Sigmoid colon (tissue), 7 donors: ENCODE measurements around the gene ARHGAP1. TPM values are rescaled to one million over a fixed set of nuclear protein-coding genes. Genes with fewer than 3 reads are reported as not detected.

Source experiments
- DNase-seq: peaks from one replicate; pipeline ENCODE4 v3.0.0-alpha.2; 2019
- H3K27ac ChIP-seq, 4 donors: fragments of 200-600 bp; sonication (generic); one replicate each; pipeline ENCODE4 v1.5.1; 2016 to 2019; ENCODE audit warnings: mild to moderate bottlenecking in 1 of 4
- H3K27me3 ChIP-seq, 3 donors: fragments of 200-600 bp; sonication (generic); one replicate each; pipeline ENCODE4 v1.5.1; 2019; ENCODE audit warnings: mild to moderate bottlenecking in 1 of 3
- H3K36me3 ChIP-seq, 4 donors: fragments of 200-600 bp; sonication (generic); one replicate each; pipeline ENCODE4 v1.5.1; 2016 to 2019
- H3K4me1 ChIP-seq, 4 donors: fragments of 200-600 bp; sonication (generic); one replicate each; pipeline ENCODE4 v1.5.1; 2017 to 2019
- H3K4me3 ChIP-seq, 4 donors: fragments of 200-600 bp; sonication (generic); one replicate each; pipeline ENCODE4 v1.5.1; 2017 to 2019; ENCODE audit warnings: mild to moderate bottlenecking in 2 of 4, moderate library complexity in 1 of 4
- H3K9me3 ChIP-seq, 4 donors: fragments of 200-600 bp in 3 of 4; sonication (generic) in 3 of 4; one replicate each; pipeline versions ENCODE4 v1.5.1 to v1.6.1; 2013 to 2019
- EP300 ChIP-seq, 4 donors: sonication (generic); formaldehyde crosslinking; IDR thresholded peaks; one replicate each; pipeline ENCODE4 v1.6.1; 2017; ENCODE audit warnings: antibody characterized with exemption in 4 of 4
- POLR2A ChIP-seq, 2 donors: fragments of 450-650 bp; IDR thresholded peaks; one replicate each; pipeline ENCODE4 v1.6.1; 2016; ENCODE audit warnings: antibody characterized with exemption in 2 of 2, mild to moderate bottlenecking in 2 of 2, moderate library complexity in 2 of 2
- POLR2AphosphoS5 ChIP-seq, 4 donors: sonication (generic); formaldehyde crosslinking; IDR thresholded peaks; one replicate each; pipeline ENCODE4 v1.6.1; 2017; ENCODE audit warnings: antibody characterized with exemption in 4 of 4
- WGBS, 2 donors: extraction: QIAGEN DNeasy Blood & Tissue Kit; methylation state at CpG; one replicate each; pipeline ENCODE4 v1.1.7; 2013; 5-methylcytosine and 5-hydroxymethylcytosine counted together
- intact Hi-C: fragments of 100-400 bp; cut with DNase I; formaldehyde crosslinking; loops from one replicate; pipeline ENCODE4 v1.15.1; 2023
- polyA plus RNA-seq, 3 donors: library from polyadenylated mRNA; stranded (reverse); fragments of 200-250 nt; gene quantifications; one replicate each; pipeline ENCODE4 v1.2.3, GENCODE V29; 2013
- total RNA-seq, 4 donors: library from RNA; depleted of rRNA; stranded (reverse); fragments of >200 nt; gene quantifications; one replicate each; pipeline ENCODE4 v1.1.0, GENCODE V29; 2016
- TF ChIP-seq, protein P1 (sequence below), 4 experiments: fragments of 450-650 bp in 3 of 4; fragments of 200-600 bp in 1 of 4; IDR thresholded peaks; one replicate each; pipeline ENCODE4 v1.5.1; 2016 to 2019; ENCODE audit warnings: antibody characterized with exemption in 4 of 4, mild to moderate bottlenecking in 3 of 4, moderate library complexity in 2 of 4
- donor health status: healthy with polysubstance abuse.
- donor health status: Bipolar disorder and iron deficiency.
- donor health status: healthy.

Gene ARHGAP1
- total and polyA plus RNA-seq, 7 donors, result 25.0 to 78.2 (median 41.2) TPM

- peak overlapping the region in 2 of 4 donors; percentile 21 to 79 for H3K27ac ChIP-seq
- peaks cover 36 to 73% (median 45%) of the 10 kb centered on the region in 4 donors for H3K36me3 ChIP-seq
- intact Hi-C loops, result no loop called here
- H3K4me3 ChIP-seq, result no peak overlapping the region
- 89 to 91% methylated on average over 10 of the region's 10 CpGs for WGBS, 2 donors
- DNase-seq, result no peak
- H3K9me3 ChIP-seq, result no peaks in the 10 kb centered on the region
- peaks cover 0 to 30% (median 27%) of the 10 kb centered on the region in 4 donors for H3K4me1 ChIP-seq
- TF ChIP-seq, protein P1, sequence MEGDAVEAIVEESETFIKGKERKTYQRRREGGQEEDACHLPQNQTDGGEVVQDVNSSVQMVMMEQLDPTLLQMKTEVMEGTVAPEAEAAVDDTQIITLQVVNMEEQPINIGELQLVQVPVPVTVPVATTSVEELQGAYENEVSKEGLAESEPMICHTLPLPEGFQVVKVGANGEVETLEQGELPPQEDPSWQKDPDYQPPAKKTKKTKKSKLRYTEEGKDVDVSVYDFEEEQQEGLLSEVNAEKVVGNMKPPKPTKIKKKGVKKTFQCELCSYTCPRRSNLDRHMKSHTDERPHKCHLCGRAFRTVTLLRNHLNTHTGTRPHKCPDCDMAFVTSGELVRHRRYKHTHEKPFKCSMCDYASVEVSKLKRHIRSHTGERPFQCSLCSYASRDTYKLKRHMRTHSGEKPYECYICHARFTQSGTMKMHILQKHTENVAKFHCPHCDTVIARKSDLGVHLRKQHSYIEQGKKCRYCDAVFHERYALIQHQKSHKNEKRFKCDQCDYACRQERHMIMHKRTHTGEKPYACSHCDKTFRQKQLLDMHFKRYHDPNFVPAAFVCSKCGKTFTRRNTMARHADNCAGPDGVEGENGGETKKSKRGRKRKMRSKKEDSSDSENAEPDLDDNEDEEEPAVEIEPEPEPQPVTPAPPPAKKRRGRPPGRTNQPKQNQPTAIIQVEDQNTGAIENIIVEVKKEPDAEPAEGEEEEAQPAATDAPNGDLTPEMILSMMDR (IDR thresholded peaks at IDR 0.05), result no peak
- TF ChIP-seq POLR2A (IDR thresholded peaks at IDR 0.05) (no peak), POLR2AphosphoS5 (IDR thresholded peaks at IDR 0.05) (no peak), EP300 (IDR thresholded peaks at IDR 0.05) (no peak)
- no peaks in the 10 kb centered on the region for H3K27me3 ChIP-seq
Measured at GRCh38 chr11:46677991-46678740, 22.3 kb downstream of the ARHGAP1 start.

- TF ChIP-seq POLR2AphosphoS5 (IDR thresholded peaks at IDR 0.05) (no peak), EP300 (IDR thresholded peaks at IDR 0.05) (no peak), POLR2A (IDR thresholded peaks at IDR 0.05) (no peak)
- TF ChIP-seq, protein P1 (IDR thresholded peaks at IDR 0.05), result no peak
- Histone ChIP-seq H3K27ac (peak overlapping the region in 3 of 4 donors; percentile 7 to 79 (median 18)), H3K9me3 (no peaks in the 10 kb centered on the region), H3K4me3 (no peak overlapping the region), H3K4me1 (peaks cover 0 to 30% (median 26%) of the 10 kb centered on the region in 4 donors), H3K36me3 (peaks cover 37 to 75% (median 51%) of the 10 kb centered on the region in 4 donors), H3K27me3 (no peaks in the 10 kb centered on the region)
- 91 to 94% methylated on average over 8 of the region's 8 CpGs for WGBS, 2 donors
- DNase-seq, result no peak
- intact Hi-C loops, result no loop called here
Measured at GRCh38 chr11:46677169-46677568, 23.2 kb downstream of the ARHGAP1 start.

GRCh38 chr11:46676436-46677158 lies 23.8 kb downstream of the ARHGAP1 start:
- Histone ChIP-seq H3K9me3 (no peaks in the 10 kb centered on the region), H3K27ac (peak overlapping the region; percentile 69 to 80 (median 74)), H3K27me3 (no peaks in the 10 kb centered on the region), H3K4me1 (peaks cover 0 to 30% (median 26%) of the 10 kb centered on the region in 4 donors), H3K4me3 (no peak overlapping the region), H3K36me3 (peaks cover 36 to 75% (median 49%) of the 10 kb centered on the region in 4 donors)
- DNase-seq, result no peak
- intact Hi-C loops, result no loop called here
- TF ChIP-seq POLR2AphosphoS5 (IDR thresholded peaks at IDR 0.05) (no peak), POLR2A (IDR thresholded peaks at IDR 0.05) (no peak), EP300 (IDR thresholded peaks at IDR 0.05) (no peak)
- TF ChIP-seq, protein P1 (IDR thresholded peaks at IDR 0.05), result no peak
- WGBS, 2 donors, result 81 to 86% methylated on average over 15 of the region's 15 CpGs

- no peak for DNase-seq
- Histone ChIP-seq H3K27ac (peak overlapping the region; percentile 69 to 80 (median 74)), H3K36me3 (peaks cover 35 to 75% (median 45%) of the 10 kb centered on the region in 4 donors), H3K27me3 (no peaks in the 10 kb centered on the region), H3K4me1 (peaks cover 0 to 30% (median 26%) of the 10 kb centered on the region in 4 donors), H3K9me3 (no peaks in the 10 kb centered on the region), H3K4me3 (no peak overlapping the region)
- TF ChIP-seq, protein P1 (IDR thresholded peaks at IDR 0.05), result no peak
- TF ChIP-seq POLR2AphosphoS5 (IDR thresholded peaks at IDR 0.05) (no peak), POLR2A (IDR thresholded peaks at IDR 0.05) (no peak), EP300 (IDR thresholded peaks at IDR 0.05) (no peak)
- intact Hi-C loops, result no loop called here
- 83 to 89% methylated on average over 7 of the region's 7 CpGs for WGBS, 2 donors
Measured at GRCh38 chr11:46675949-46676348, 24.5 kb downstream of the ARHGAP1 start.
